GM10847 (cell line): ENCODE measurements around the gene EIF5A.

Source experiments
- POLR2A ChIP-seq: IDR thresholded peaks from 2 replicates; pipeline ENCODE4 v1.6.1; 2011; ENCODE audit not compliant: insufficient read length; ENCODE audit errors: extremely low read depth

The EIF5A gene

GRCh38 chr17:7329997-7330637 is 22.7 kb downstream of the EIF5A start:
- no peak for TF ChIP-seq POLR2A

DNA sequence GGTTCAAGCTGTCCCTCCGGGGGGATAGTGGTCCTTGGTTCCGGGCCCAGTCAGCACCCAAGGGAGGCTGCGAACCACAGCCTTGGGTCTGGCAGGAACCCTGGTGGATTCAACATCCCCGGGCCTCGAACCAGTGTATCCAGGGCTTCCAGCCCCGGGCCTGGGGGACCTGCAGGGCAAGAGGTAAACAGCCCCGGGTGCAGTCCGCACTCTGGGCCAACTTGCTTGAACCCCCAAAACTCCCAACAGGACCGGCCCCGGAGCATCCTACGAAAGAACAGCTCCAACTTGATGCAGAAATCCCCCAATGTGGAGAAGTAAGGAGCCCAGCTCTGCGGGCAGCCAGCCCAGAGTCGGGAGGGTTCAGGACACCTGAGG is 23.2 kb downstream of the EIF5A start:
- TF ChIP-seq POLR2A = no peak

DNA sequence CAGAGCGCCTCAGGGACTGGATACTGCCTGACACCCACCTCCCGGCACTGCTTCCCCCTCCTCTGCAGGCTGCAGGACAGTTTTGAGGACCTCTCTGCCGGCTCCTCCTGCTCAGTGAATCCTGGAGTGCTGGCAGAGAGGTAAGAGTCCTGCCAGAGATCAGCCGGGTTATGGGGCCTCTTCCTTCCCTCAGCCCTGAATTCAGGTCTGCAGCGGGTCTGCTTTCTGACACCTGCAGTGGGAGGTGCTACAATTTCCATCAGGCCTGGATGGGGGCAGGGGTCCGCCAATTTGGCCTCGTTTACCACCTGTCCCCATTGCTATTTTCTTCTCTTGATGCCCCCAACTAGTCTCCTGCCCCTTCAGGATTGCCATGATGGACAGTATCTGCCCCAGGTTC is 24.7 kb downstream of the EIF5A start:
- no peak for TF ChIP-seq POLR2A

- TF ChIP-seq POLR2A = no peak
These were observed 27.6 kb downstream of the EIF5A start for GRCh38 chr17:7334938-7335538.

DNA sequence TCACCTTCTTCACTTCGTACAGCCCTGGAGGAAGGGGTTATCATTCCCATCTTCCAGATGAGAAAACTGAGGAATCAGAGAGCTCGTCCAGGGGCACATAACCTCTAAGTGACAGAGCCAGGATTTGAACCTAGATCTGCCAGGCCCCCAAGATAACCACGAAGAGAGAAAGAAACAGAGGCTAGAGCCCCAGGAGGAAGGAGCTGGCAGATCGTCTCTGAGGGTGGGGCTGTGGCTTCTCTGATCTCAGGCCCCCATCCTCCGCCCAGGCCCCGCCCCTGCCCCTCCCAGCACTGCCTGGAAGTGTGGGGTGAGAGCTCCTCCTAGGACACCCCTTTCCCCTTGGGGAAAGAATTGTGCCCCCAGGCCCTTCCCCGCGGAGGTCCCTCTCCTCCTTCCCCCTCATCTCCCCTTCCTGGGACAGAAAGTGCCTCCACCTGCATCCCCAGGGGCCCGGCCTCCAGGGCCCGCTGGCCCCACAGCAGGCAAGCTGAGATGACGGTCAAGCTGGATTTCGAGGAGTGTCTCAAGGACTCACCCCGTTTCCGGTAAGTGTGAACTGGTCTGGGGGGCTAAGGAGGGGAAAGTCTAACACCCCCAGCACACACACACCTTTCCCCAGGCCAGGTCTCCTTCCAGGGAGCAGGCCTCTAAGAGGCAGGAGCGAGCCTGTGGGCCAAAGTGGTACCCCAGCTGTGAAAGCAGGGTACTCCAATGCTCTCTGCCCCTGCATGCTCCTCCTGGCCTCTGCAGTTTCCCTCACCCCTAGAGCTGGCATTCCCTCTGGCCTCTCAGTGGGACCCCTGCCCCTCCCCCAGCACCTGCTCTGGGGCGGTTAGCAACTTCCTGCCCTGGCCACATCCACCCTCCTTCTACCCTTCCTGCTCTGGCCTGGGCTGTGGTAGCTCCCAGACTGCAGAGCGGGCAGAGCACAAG is 29.1 kb downstream of the EIF5A start, which contains the start of gene ACAP1:
Gene ACAP1, plus strand, starts transcription at position 290 of the 936 bp plus-strand sequence. Its CDS starts 206 bp downstream, at position 496.
- TF ChIP-seq POLR2A = peak; percentile 25

DNA sequence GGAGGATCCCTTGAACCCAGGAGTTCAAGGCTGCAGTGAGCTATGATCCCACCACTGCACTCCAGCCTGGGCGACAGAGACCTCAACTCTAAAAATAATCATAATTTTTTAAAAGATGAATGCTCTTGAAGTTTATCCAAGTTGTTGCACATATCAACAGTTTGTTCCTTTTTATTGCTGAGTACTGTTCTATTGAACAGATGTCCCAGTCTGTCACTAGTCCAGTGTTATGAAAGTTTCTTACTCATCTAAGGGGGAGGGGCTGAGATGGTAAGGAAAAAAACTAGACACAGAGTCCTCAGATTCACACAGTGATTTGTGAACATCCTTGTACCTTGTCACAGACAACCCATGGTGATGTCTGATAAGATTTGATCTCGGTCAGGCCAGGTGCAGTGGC is 32.8 kb downstream of the EIF5A start:
- no peak for TF ChIP-seq POLR2A

- TF ChIP-seq POLR2A = no peak
These were observed 34.4 kb downstream of the EIF5A start for GRCh38 chr17:7341842-7342241.

DNA sequence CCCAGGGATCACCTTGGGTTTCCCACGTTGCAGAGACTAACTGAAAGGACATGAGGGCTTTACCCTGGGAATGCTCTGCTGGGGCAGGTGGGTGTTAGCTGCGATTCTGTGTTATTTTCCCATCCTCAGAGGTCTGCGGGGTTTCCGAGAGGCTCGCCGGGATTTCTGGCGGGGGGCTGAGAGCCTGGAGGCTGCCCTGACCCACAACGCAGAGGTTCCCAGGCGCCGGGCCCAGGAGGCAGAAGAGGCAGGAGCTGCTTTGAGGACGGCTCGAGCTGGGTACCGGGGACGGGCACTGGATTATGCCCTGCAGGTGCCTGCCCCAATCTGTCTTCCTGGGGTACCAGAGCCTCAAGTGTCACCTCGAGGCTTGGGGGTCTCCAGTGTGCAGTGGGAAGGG is 35.8 kb downstream of the EIF5A start:
- no peak for TF ChIP-seq POLR2A

- no peak for TF ChIP-seq POLR2A
These were observed 39.6 kb downstream of the EIF5A start for GRCh38 chr17:7346761-7347614.

DNA sequence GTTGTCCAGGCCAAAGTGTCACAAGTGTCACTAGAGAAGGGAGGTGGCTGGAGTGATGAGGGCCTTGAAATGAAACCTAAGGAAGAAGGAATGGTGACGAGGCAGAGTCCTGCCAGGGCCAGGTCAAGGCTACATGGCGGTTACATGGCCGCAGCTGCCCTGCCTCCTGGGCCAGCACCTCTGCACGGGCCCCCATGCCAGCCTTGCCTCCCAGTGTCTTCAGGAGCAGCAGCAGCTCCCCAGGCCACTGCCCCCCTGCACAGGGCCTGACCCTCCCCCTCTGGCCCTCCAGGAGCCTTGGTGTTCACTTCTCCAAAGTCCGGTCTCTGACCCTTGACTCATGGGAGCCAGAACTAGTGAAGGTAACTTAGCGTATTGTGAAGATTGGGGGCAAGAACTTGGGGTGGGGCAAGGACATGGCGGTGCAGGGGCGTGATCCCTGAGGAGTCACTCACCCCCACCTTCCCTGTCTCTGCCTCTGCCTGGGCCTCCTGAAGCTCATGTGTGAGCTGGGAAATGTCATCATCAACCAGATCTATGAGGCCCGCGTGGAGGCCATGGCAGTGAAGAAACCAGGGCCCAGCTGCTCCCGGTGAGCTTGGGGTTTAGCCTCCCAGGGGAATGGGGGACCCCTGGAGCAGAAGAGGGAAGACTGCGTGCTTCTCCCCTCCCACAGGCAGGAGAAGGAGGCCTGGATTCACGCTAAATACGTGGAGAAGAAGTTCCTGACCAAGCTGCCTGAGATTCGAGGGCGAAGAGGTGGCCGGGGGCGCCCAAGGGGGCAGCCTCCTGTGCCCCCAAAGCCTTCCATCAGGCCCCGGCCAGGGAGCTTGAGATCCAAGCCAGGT is 40.4 kb downstream of the EIF5A start:
- no peak for TF ChIP-seq POLR2A

DNA sequence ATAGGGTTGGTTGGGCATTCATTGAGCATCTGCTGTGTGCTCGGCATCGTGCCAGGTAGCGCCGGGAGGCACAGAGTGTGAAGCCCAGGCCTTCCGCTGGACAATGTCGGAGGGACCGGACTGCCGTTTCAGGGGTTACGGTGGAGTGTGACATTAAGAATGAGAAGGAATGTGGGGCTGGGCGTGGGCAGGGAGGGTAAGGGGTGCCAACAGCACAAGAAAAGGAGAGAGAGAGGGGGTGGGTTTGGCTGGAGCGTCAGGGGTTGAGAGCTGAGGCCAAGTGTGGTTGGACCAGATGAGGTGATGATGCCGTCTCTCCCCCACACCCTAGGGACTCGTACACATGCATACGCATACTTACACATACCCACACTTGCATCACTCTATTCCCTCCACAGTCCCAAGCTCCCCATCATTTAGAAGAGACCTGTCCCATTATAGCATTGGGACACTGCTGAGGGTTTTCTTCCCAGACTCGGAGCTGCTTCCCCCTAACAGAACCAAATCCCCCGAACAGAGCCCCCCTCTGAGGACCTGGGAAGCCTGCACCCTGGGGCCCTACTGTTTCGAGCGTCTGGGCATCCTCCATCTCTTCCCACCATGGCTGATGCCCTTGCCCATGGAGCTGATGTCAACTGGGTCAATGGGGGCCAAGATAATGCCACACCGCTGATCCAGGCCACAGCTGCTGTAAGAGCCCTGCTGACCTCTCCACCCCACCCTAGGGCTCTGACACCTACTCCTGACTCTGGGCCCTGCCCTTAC is 41.2 kb downstream of the EIF5A start:
- no peak for TF ChIP-seq POLR2A

DNA sequence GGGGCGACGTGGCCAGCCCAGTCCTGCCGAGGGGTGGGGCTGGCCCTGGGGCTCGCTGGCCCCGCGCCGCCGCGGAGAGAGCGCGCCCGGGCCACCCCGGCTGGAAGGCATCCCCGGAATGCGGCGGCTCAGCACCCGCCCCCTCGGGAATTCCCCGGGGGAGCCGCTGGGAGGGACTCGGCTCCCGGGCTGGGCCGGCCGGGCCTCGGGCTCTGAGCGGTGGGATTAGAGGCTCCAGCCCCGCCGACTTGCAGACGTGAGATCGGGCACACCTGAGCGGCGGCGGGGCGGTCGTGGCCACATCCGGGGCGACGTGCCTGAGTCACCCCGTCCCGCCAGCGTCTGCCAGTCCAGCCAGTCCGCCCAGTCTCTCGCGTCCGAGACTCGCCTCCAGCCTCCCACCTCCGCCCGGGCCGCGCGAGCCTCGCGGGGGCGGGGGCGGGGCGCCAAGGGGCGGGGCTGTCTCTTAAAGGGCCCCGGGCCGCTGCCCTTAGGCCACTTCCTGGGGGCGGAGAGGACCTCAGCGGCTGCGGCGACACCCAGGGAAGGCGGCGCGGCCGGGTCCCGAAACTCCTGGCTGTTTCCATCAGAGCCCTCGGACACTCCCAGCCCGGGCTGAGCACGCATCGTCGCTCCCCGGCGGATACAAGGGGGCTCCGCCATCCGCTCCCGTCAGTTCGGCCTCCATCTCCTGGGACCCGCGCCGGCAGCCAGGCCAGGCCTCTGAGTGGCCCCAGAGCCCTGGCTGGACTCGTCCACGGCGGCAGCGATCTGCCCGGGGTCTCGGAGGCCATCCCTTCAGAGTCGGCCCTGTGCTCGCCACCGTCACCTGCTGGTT is 44.5 kb downstream of the EIF5A start, which contains the start of gene KCTD11:
Gene KCTD11, plus strand, starts transcription at position 498 of the 838 bp plus-strand sequence.
- peak; percentile 38 for TF ChIP-seq POLR2A
